Midbrain (tissue), 1 donor: Measurements from ENCODE around the gene SMAD6.

Source experiments
- DNase-seq: peaks from one replicate; lab custom pipeline; 2025; lab: John Stamatoyannopoulos, UW

Gene SMAD6

DNA sequence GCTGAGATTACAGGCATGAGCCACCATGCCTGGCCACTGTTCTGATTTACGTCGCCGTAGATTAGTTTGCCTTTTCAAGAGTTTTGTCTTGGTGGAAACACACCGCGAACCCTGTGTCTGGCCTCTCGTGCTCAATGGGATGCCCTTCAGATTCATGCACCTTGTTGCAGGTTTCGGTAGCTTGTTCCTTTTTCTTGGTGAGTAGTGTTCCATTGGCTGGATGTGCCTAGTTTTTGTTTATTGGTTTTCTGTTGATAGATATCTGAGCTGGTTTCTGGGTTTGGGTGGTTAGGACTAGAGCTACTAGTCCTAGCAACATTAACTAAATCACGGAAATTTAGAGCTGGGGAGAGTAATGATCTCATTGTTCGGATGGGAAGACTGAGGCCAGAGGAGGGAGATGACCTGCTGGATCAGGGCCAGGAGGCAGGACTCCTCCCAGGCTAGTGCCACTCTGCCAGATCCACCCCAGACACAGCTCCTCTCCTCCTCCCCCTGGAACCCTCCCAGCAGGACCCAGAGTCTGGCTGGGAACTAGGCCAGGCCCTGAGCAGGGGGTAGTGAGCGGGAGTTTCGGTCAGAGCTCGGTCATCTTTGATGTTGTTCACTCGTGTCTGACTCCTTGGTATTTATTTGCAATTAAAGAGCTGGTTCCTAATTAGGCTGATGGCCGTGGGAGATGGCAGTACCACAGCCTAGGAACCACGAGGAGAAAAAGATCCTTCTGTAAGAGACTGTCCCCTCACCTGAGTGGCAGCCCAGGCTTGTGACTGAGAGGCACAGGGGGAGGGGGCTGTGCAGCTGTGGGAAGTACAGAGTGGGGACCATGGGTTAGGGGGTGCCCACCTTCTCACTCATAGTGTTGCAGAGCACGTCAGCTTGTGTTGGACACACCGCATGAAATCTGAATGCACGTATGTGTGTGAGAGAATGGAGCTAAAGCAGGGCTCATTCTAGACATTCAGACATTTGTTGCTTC is 73.4 kb downstream of the SMAD6 start:
- no peak for DNase-seq

DNA sequence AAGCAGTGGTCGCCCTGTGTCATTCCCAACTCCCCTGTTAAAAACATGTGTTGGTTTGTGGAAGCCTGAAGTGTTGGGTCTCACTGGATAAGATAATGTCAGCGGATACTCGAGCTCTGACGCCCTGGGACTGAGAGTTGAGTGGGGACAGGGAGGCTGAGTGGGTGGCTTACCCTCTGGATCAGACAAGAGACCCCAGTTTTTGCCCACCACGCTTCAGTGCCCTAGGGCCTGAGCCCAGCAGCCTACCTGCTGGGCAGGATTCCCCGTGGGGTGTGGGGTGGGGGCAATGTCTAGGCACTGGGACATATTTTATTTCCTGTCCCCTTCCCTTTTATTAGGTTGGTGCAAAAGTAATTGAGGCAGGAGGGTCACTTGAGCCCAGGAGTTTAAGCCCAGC is 75.0 kb downstream of the SMAD6 start:
- DNase-seq: no peak

- no peak for DNase-seq
These were observed 75.7 kb downstream of the SMAD6 start for GRCh38 chr15:66777596-66778313.

DNA sequence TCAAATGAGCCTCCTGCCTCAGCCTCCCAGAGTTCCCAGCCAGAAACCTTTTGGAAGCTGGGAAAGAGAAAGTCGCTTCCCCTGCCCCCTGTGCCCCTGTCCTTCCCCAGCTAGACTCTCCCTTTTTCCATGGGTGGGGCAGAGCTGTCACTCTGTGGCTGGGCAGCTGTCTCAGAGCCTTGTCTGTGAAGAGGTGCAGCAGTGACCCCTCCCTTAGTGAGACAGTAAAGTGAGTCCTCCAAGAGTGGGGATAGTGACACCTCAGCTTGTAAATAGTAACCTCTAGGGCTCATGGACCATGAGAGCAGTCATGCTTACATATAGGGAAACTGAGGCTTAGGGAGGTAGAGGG is 76.3 kb downstream of the SMAD6 start:
- DNase-seq: no peak

DNA sequence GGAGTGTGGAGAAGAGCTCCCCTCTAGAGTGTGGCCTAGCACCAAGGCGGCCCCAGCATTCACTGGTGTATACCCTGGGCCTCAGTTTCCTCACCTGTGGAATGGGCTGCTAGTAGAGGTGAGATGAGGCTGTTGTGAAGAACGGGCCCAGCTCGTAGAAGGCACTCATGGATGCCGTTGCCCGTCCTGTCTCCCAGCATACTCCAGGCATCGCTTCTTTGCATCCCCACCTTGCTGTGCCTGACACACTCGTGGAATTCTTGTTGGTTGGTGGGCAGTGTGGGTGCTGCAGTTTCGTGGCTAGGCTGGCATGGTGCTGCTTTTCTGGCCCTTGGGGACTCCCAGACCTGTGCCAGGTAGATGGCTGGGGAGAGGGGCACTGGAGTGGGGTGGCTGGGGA is 76.7 kb downstream of the SMAD6 start:
- no peak for DNase-seq

DNA sequence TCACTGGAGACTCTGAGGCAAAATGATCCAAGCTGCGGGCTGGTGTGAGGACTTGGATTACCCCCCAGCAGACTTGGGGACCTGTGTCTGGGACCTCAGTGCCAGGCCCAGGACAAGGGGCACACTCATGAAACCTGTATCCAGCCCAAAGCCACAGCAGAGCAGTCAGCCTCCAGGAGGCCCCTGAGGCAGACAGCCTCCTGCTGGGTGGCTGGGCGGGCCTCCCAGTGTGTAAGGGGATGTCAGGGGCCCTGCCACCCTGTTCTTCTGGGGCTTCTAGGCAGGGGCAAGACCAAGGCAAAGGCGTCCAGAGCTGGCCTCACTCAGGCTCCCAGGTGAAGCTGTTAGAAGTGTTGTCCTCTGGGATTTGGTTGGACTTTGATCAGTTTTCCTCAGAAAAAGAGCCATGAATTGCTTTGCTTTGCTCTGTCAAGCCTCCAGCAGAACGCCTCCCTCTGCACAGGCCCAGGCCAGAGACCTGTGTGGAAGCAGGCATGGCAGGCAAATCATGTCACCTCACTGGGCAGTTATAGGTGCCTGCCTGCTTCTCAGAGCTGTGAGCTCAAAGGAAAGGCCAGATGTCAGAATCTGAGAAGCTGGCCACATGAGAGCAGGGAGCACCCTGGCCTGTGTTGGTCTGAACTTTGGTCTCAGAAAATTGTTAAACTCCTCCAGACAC is 77.4 kb downstream of the SMAD6 start:
- no peak for DNase-seq

DNA sequence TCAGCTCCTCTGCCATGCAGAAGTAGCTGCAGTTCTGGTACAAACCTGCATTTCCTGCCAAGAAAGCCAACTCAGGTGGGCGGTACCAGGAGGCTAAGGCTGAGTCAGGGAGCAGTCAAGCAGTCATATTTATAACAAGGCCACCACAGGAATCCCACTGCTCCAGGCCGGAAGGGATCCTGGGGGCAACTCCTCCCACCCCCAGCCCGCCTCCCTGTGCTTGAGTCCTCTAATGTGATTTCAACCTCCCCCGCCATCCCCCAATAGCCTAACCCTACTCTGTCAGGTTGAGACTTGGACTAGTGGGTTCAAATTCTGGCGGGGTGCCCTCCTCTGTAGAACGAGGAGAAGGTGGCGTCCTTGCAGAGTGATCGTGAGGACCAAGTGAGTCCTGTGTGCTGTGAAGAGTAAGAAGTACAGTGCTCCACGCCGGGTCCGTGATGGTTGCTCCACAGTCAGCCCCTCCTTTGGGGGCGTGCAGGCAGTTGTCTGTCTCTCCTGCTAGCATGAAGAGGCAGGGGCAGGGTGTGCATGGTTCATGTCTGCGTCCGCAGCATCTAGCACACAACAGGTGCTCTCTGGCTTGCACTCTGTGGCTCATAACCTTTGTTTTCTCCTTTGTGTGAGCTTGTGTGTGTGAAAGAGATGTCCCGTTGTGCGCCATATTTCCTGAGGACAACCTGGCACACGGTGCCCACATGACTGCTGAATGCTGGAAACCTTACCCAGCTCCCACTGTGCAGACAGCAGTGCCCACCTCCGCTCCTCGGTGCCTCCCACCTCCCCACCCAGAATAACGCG is 78.3 kb downstream of the SMAD6 start:
- DNase-seq: no peak

GRCh38 chr15:66780973-66781718 is 79.1 kb downstream of the SMAD6 start:
- no peak for DNase-seq

DNA sequence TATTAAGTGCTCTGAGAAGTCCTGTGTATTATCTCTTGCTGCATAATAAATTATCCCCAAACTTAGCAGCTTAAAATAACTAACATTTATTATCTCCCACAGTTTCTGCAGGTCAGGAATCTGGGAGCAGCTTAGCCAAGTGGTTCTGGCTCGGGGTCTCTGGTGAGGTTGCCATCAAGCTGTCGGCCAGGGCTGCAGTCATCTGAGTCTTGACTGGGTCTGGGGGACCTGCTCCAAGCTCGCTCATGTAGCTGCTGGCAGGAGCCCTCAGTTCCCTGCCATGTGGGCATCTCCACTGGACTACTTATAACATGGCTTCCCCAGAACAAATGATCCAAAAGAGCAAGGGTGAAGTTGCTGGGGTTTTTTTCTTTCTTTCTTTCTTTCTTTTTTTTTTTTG is 80.7 kb downstream of the SMAD6 start:
- no peak for DNase-seq

DNA sequence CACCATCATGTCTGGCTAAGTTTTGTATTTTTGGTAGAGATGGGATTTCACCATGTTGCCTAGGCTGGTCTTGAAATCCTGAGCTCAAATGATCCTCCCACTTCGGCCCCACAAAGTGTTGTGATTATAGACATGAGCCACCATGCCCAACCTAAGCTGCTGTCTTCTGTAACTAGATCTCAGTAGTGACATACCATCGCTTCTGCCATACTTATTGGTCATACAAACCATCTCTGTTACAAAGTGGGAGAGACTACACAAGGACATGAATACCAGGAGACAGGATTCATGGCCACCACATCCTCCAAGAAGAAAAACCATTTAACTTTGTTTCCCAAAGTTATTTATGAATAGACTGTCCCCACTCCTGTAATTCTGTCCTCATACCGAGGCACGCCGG is 81.3 kb downstream of the SMAD6 start:
- no peak for DNase-seq

DNA sequence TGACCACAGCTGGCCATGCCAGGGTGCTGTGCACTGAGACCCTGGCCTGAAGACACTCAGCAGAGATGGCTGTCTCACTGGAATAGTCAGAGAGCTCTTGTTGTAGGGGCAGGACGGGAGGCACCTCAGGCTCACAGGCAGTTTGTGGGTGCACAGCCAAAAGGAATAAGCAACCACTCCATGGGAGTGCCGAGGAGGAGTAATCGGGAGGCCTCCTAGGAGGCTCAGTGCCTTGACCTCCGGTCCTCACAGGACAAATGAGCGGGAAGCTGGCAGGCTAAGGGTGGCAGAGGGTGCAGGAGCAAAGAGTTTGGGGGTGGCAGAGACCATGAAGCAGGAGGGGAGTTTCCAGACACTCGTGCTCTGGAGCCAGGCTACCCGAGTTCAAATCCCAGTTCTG is 81.7 kb downstream of the SMAD6 start:
- DNase-seq: no peak

GRCh38 chr15:66784174-66784573 is 82.1 kb downstream of the SMAD6 start:
- no peak for DNase-seq

DNA sequence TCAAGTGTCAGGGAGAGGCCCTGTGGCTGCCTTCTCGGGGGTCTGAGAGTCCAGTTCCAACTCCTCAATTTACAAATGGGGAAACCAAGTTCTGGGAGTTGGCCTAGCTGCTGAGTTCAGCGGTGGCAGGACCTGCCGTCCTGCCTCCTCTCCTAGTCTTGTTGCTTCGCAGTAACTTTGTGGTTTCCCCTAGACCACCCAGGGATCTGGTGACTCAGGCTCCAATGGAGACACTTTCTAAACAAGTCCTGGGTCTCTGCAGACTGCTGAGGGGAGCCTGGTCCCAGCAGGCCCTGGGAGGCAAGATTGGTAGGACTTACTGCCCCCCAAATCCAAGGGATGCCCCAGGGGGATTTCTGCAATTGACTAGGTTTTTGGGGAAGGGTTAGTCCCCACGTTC is 83.6 kb downstream of the SMAD6 start:
- DNase-seq: no peak

GRCh38 chr15:66786222-66786621 is 84.2 kb downstream of the SMAD6 start:
- DNase-seq: no peak

- DNase-seq: no peak
These were observed 84.9 kb downstream of the SMAD6 start for GRCh38 chr15:66786708-66787488.

- no peak for DNase-seq
These were observed 85.4 kb downstream of the SMAD6 start for GRCh38 chr15:66787489-66787871.

- no peak for DNase-seq
These were observed 86.0 kb downstream of the SMAD6 start for GRCh38 chr15:66788024-66788423.

- DNase-seq: no peak
These were observed 87.3 kb downstream of the SMAD6 start for GRCh38 chr15:66789029-66790025.

DNA sequence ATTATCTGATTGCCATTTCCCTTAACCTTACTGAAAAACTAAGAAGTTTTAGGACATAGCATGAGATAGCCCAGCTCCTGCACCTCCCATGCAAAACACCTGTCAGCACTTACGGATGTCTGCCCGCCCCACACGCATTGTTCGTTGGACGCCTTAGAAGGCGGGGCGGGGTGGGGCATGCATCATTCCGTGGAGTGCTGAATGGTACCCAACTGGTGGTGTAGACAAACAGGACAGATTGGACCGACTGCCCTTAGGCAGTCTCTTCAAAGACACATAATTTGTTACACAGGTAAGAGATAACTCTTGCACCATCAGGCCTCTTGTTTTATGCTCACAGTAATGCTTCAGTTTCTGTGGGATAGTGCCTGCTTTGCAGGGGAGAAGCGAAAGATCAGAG is 93.8 kb downstream of the SMAD6 start:
- no peak for DNase-seq
